ENCODE data around the gene DOCK4.

Gene DOCK4

GRCh38 chr7:111736552-111736874, 469.7 kb downstream of the DOCK4 start:
- Histone ChIP-seq H3K27me3 (ENCODE audit: insufficient read depth, low read length, poor library complexity, severe bottlenecking) (no peaks in the 10 kb centered on the region), H3K9me3 (ENCODE audit: insufficient read depth, low read depth, low read length) (no peaks in the 10 kb centered on the region), H3K4me1 (ENCODE audit: insufficient read depth, low read length, poor library complexity, severe bottlenecking) (no peaks in the 10 kb centered on the region), H3K4me3 (ENCODE audit: low read length, poor library complexity, severe bottlenecking) (no peak overlapping the region), H3K9ac (ENCODE audit: low read depth, low read length, poor library complexity, severe bottlenecking) (no peak overlapping the region), H3K79me2 (ENCODE audit: insufficient read depth, low read length) (no peaks in the 10 kb centered on the region), H4K20me1 (ENCODE audit: insufficient read depth, low read length, poor library complexity, severe bottlenecking) (no peaks in the 10 kb centered on the region), H3K36me3 (ENCODE audit: insufficient read depth, low read length) (no peaks in the 10 kb centered on the region), H2AFZ (ENCODE audit: low read length) (no peak overlapping the region), H3K4me2 (ENCODE audit: low read depth, low read length, poor library complexity, severe bottlenecking) (no peak overlapping the region), H3K9me2 (replicated peaks; ENCODE audit: low read depth, low read length) (no peaks in the 10 kb centered on the region), H3F3A (ENCODE audit: low read depth) (no peaks in the 10 kb centered on the region)
- TF ChIP-seq EZH2phosphoT487 (IDR thresholded peaks at IDR 0.05; ENCODE audit: borderline replicate concordance) (no peak), CTCF (conservative IDR thresholded peaks at IDR 0.05; ENCODE audit: low read length) (no peak)

DNA sequence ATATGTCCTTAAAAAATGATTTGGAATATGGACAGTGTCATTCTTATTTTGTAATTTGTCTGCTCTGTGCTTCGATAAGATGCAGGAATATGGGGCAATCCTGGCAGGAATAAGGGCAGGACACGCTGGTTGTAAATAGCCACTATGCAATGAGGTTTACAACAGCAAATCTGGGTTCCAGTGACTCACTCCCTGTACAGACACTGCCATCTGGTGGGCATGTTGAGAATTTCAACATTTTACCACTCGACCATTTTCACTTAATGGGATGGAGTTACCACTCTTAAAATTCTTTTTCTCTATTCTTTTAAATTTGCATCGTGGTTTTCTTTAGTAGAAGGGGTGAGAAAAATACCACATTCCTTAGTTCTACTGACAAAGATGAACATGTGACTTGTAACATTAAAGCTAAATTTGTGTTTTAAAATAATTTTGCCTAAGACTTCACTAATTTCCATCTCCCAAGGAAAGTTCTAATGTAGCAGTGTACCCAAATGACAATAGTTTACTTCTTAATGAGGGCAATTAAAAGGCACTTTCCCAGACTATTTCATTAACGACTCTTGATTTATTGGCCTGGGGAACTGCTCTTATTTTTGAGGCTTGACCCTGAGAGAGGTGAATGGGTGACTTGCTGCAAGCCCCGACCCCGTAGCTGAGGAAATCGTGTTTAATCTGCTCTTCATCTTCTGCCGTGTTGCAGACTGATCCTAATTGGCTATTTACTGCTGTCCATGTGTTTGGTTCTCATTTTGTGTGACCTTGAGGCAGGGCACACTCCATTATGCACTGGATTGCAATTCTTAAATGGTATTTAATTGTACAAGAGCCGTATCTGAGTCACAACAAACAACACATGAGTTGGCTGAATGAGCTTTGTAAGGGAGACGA, 470.3 kb downstream of the DOCK4 start:
- Histone ChIP-seq H3K9me2 (replicated peaks; ENCODE audit: low read depth, low read length) (no peaks in the 10 kb centered on the region), H3K4me3 (ENCODE audit: low read length, poor library complexity, severe bottlenecking) (no peak overlapping the region), H4K20me1 (ENCODE audit: insufficient read depth, low read length, poor library complexity, severe bottlenecking) (no peaks in the 10 kb centered on the region), H2AFZ (ENCODE audit: low read length) (no peak overlapping the region), H3K27me3 (ENCODE audit: insufficient read depth, low read length, poor library complexity, severe bottlenecking) (no peaks in the 10 kb centered on the region), H3K4me1 (ENCODE audit: insufficient read depth, low read length, poor library complexity, severe bottlenecking) (no peaks in the 10 kb centered on the region), H3K9ac (ENCODE audit: low read depth, low read length, poor library complexity, severe bottlenecking) (no peak overlapping the region), H3K9me3 (ENCODE audit: insufficient read depth, low read depth, low read length) (no peaks in the 10 kb centered on the region), H3F3A (ENCODE audit: low read depth) (no peaks in the 10 kb centered on the region), H3K36me3 (ENCODE audit: insufficient read depth, low read length) (no peaks in the 10 kb centered on the region), H3K4me2 (ENCODE audit: low read depth, low read length, poor library complexity, severe bottlenecking) (no peak overlapping the region), H3K79me2 (ENCODE audit: insufficient read depth, low read length) (no peaks in the 10 kb centered on the region)
- TF ChIP-seq EZH2phosphoT487 (IDR thresholded peaks at IDR 0.05; ENCODE audit: borderline replicate concordance): no peak
- peak; percentile 88 for TF ChIP-seq CTCF (conservative IDR thresholded peaks at IDR 0.05; ENCODE audit: low read length)

DNA sequence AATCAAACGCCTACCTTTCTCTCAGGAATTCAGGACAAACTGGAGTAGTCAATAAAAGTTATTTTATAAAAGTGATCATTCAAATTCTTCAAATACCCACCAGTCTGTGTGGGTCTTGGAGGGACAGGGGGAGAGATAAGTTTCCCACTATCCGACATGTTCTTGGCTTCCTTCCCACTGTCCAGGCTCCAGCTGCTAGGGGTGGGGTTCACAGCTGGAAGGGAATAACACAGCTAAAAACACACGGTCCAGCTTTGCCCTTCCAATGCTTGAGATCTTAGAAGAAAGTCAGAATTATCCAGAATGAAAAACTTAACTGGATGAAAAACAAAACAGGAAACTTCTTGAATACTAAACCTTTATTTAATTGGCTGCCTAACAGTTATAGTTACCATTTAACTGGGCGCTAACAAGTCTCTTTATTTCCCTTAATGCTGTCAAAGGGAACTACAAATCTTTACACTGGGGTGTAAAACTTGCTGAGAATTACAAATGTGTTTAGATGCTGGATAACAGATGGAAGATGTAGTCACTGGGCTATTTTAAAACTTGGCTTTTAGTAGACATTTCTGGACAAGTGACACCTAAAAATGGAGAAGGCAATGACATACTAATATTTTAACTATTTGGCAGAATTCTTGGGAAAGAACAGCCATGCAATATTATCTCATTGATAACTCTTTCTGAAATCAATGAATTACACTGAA, 471.1 kb downstream of the DOCK4 start:
- no peaks in the 10 kb centered on the region for H3K9me3 ChIP-seq (ENCODE audit: insufficient read depth, low read depth, low read length)
- no peak overlapping the region for H3K9ac ChIP-seq (ENCODE audit: low read depth, low read length, poor library complexity, severe bottlenecking)
- no peak overlapping the region for H3K4me2 ChIP-seq (ENCODE audit: low read depth, low read length, poor library complexity, severe bottlenecking)
- H4K20me1 ChIP-seq (ENCODE audit: insufficient read depth, low read length, poor library complexity, severe bottlenecking): no peaks in the 10 kb centered on the region
- no peaks in the 10 kb centered on the region for H3K4me1 ChIP-seq (ENCODE audit: insufficient read depth, low read length, poor library complexity, severe bottlenecking)
- no peaks in the 10 kb centered on the region for H3F3A ChIP-seq (ENCODE audit: low read depth)
- TF ChIP-seq EZH2phosphoT487 (IDR thresholded peaks at IDR 0.05; ENCODE audit: borderline replicate concordance): no peak
- no peak for TF ChIP-seq CTCF (conservative IDR thresholded peaks at IDR 0.05; ENCODE audit: low read length)
- H3K27me3 ChIP-seq (ENCODE audit: insufficient read depth, low read length, poor library complexity, severe bottlenecking): no peaks in the 10 kb centered on the region
- H3K36me3 ChIP-seq (ENCODE audit: insufficient read depth, low read length): no peaks in the 10 kb centered on the region
- H3K9me2 ChIP-seq (replicated peaks; ENCODE audit: low read depth, low read length): no peaks in the 10 kb centered on the region
- H3K4me3 ChIP-seq (ENCODE audit: low read length, poor library complexity, severe bottlenecking): no peak overlapping the region
- H3K79me2 ChIP-seq (ENCODE audit: insufficient read depth, low read length): no peaks in the 10 kb centered on the region
- no peak overlapping the region for H2AFZ ChIP-seq (ENCODE audit: low read length)
